H9 (cell line): ENCODE measurements around the gene LRMDA. TPM values are rescaled to one million over a fixed set of nuclear protein-coding genes. Genes with fewer than 3 reads are reported as not detected.

Experiments used
- DNase-seq: peaks from one replicate; pipeline ENCODE4 v3.0.0-alpha.2; 2017
- H2AFZ ChIP-seq: one replicate; pipeline ENCODE4 v1.6.1; 2013; ENCODE audit warnings: mild to moderate bottlenecking, low read length, control low read depth, moderate library complexity
- H2AK5ac ChIP-seq: 2 replicates; pipeline ENCODE4 v1.6.1; 2013; ENCODE audit warnings: low read length, control low read depth, mixed read lengths; ENCODE audit not compliant: insufficient read length
- H2BK120ac ChIP-seq: one replicate; pipeline ENCODE4 v1.6.1; 2013; ENCODE audit warnings: low read depth, mild to moderate bottlenecking, low read length, control low read depth, inconsistent platforms; ENCODE audit not compliant: poor library complexity, severe bottlenecking
- H2BK12ac ChIP-seq: 2 replicates; pipeline ENCODE4 v1.6.1; 2013; ENCODE audit warnings: low read length, control low read depth, mixed read lengths, low read depth; ENCODE audit not compliant: insufficient read length
- H2BK15ac ChIP-seq: 2 replicates; pipeline ENCODE4 v1.6.1; 2013; ENCODE audit warnings: low read depth, low read length, control low read depth
- H2BK20ac ChIP-seq: one replicate; pipeline ENCODE4 v1.6.1; 2013; ENCODE audit warnings: low read depth, mild to moderate bottlenecking, low read length, control low read depth, inconsistent platforms; ENCODE audit not compliant: poor library complexity, severe bottlenecking
- H2BK5ac ChIP-seq: 2 replicates; pipeline ENCODE4 v1.6.1; 2013; ENCODE audit warnings: low read length, control low read depth, mixed read lengths; ENCODE audit not compliant: insufficient read length
- H3K14ac ChIP-seq: 2 replicates; pipeline ENCODE4 v1.6.1; 2013; ENCODE audit warnings: low read length, control low read depth; ENCODE audit not compliant: insufficient read depth
- H3K18ac ChIP-seq: 2 replicates; pipeline ENCODE4 v1.6.1; 2013; ENCODE audit warnings: low read depth, mild to moderate bottlenecking, mixed read lengths, low read length, control low read depth; ENCODE audit not compliant: insufficient read length
- H3K23ac ChIP-seq: 2 replicates; pipeline ENCODE4 v1.6.1; 2013; ENCODE audit warnings: low read length, control low read depth, mixed read lengths, low read depth; ENCODE audit not compliant: insufficient read length
- H3K23me2 ChIP-seq: 2 replicates; pipeline ENCODE4 v1.6.1; 2013; ENCODE audit warnings: low read depth, mild to moderate bottlenecking, mixed read lengths, low read length, control low read depth; ENCODE audit not compliant: insufficient read length, poor library complexity, severe bottlenecking
- H3K27ac ChIP-seq: 2 replicates; pipeline ENCODE4 v1.5.1; 2013; ENCODE audit warnings: low read length, control low read depth, mixed read lengths, low read depth; ENCODE audit not compliant: insufficient read length
- H3K27me3 ChIP-seq: 2 replicates; pipeline ENCODE4 v1.6.1; 2013; ENCODE audit warnings: low read length, control low read depth, inconsistent platforms; ENCODE audit not compliant: insufficient read depth
- H3K4ac ChIP-seq: 2 replicates; pipeline ENCODE4 v1.6.1; 2013; ENCODE audit warnings: low read depth, mild to moderate bottlenecking, control low read depth, inconsistent platforms, low read length, moderate library complexity
- H3K4me1 ChIP-seq: 2 replicates; pipeline ENCODE4 v1.6.1; 2013; ENCODE audit warnings: low read length, control low read depth, inconsistent platforms; ENCODE audit not compliant: insufficient read depth
- H3K4me2 ChIP-seq: 2 replicates; pipeline ENCODE4 v1.6.1; 2013; ENCODE audit warnings: low read length, control low read depth, mixed read lengths; ENCODE audit not compliant: insufficient read length, insufficient read depth
- H3K56ac ChIP-seq: 2 replicates; pipeline ENCODE4 v1.6.1; 2013; ENCODE audit warnings: low read depth, mild to moderate bottlenecking, mixed read lengths, low read length, control low read depth; ENCODE audit not compliant: insufficient read length
- H3K79me1 ChIP-seq: 2 replicates; pipeline ENCODE4 v1.6.1; 2013; ENCODE audit warnings: low read depth, mild to moderate bottlenecking, moderate library complexity, low read length, control low read depth, inconsistent platforms; ENCODE audit not compliant: insufficient read depth, poor library complexity, severe bottlenecking
- H3K79me2 ChIP-seq: 2 replicates; pipeline ENCODE4 v1.6.1; 2013; ENCODE audit warnings: low read length, control low read depth, inconsistent platforms; ENCODE audit not compliant: insufficient read depth
- H3K9ac ChIP-seq: 2 replicates; pipeline ENCODE4 v1.6.1; 2013; ENCODE audit warnings: low read length, control low read depth, mixed read lengths; ENCODE audit not compliant: insufficient read length; ENCODE audit errors: extremely low read depth
- H3K9me3 ChIP-seq: one replicate; pipeline ENCODE4 v1.6.1; 2013; ENCODE audit warnings: low read depth, low read length, inconsistent platforms; ENCODE audit not compliant: control insufficient read depth
- H3T11ph ChIP-seq: one replicate; pipeline ENCODE4 v1.6.1; 2013; ENCODE audit warnings: mild to moderate bottlenecking, low read length, control low read depth, inconsistent platforms
- H4K20me1 ChIP-seq: one replicate; pipeline ENCODE4 v1.6.1; 2013; ENCODE audit not compliant: control insufficient read depth, insufficient read length, insufficient read depth
- H4K5ac ChIP-seq: 2 replicates; pipeline ENCODE4 v1.6.1; 2013; ENCODE audit warnings: low read depth, mild to moderate bottlenecking, mixed read lengths, low read length, control low read depth; ENCODE audit not compliant: insufficient read length
- H4K8ac ChIP-seq: replicated peaks from 2 replicates; pipeline ENCODE4 v1.6.1; 2013; ENCODE audit warnings: low read length, control low read depth, mixed read lengths, low read depth; ENCODE audit not compliant: insufficient read length
- H4K91ac ChIP-seq: 2 replicates; pipeline ENCODE4 v1.6.1; 2013; ENCODE audit warnings: low read depth, mild to moderate bottlenecking, moderate library complexity, mixed read lengths, low read length, control low read depth; ENCODE audit not compliant: insufficient read length
- H3K27ac Mint-ChIP-seq, 3 experiments: 2 replicates in 2 of 3; 3 replicates in 1 of 3; pipeline ENCODE4 v1.8.0; 2020 to 2021; ENCODE audit warnings: mixed read lengths in 3 of 3, mild to moderate bottlenecking in 1 of 3, moderate library complexity in 1 of 3
- H3K27me3 Mint-ChIP-seq: 2 replicates; pipeline ENCODE4 v1.8.0; 2021; ENCODE audit warnings: low read depth, mild to moderate bottlenecking, moderate library complexity, mixed read lengths
- H3K36me3 Mint-ChIP-seq, 3 experiments: 2 replicates in 2 of 3; 3 replicates in 1 of 3; pipeline ENCODE4 v1.8.0; 2020 to 2021; ENCODE audit warnings: low read depth in 3 of 3, mixed read lengths in 3 of 3; ENCODE audit not compliant: insufficient read depth in 1 of 3
- H3K4me1 Mint-ChIP-seq, 2 experiments: 2 replicates each; pipeline ENCODE4 v1.8.0; 2020; ENCODE audit warnings: mixed read lengths in 2 of 2
- H3K4me3 Mint-ChIP-seq, 2 experiments: 2 replicates in 1 of 2; 3 replicates in 1 of 2; pipeline ENCODE4 v1.8.0; 2020 to 2021; ENCODE audit warnings: mild to moderate bottlenecking in 2 of 2, mixed read lengths in 2 of 2, moderate library complexity in 1 of 2
- H3K9me3 Mint-ChIP-seq, 2 experiments: 2 replicates in 1 of 2; 3 replicates in 1 of 2; pipeline ENCODE4 v1.8.0; 2020; ENCODE audit warnings: mild to moderate bottlenecking in 2 of 2, mixed read lengths in 2 of 2, moderate library complexity in 1 of 2
- CTCF ChIP-seq: fragments of 200-600 bp; sonication (generic); conservative IDR thresholded peaks from 3 replicates; pipeline ENCODE4 v1.8.0; 2021; ENCODE audit warnings: antibody characterized with exemption, mild to moderate bottlenecking
- total RNA-seq: library from RNA; stranded (reverse); gene quantifications from 2 replicates; pipeline ENCODE4 v1.2.1, GENCODE V29; 2021

LRMDA gene
- total RNA-seq, 1 experiment from 2014 or later = 1.8 TPM

GRCh38 chr10:76274933-76275332 is 843.5 kb downstream of the LRMDA start:
- Histone ChIP-seq H3K4me2 (no peak overlapping the region), H3K23me2 (no peaks in the 10 kb centered on the region), H3T11ph (no peak overlapping the region), H2BK12ac (no peak overlapping the region), H2BK15ac (no peak overlapping the region), H2AFZ (no peak overlapping the region), H3K27ac (no peak overlapping the region), H2AK5ac (no peak overlapping the region), H3K79me2 (no peaks in the 10 kb centered on the region), H2BK120ac (no peak overlapping the region), H2BK20ac (no peak overlapping the region), H3K9ac (no peak overlapping the region), H4K20me1 (no peaks in the 10 kb centered on the region), H4K8ac (no peak overlapping the region), H3K79me1 (no peaks in the 10 kb centered on the region), H3K4ac (no peak overlapping the region), H3K9me3 (no peaks in the 10 kb centered on the region), H3K18ac (no peak overlapping the region), H4K5ac (no peak overlapping the region), H3K4me1 (peaks cover 3% of the 10 kb centered on the region; the same call in 1 of the 2 replicates), H3K14ac (no peak overlapping the region), H4K91ac (no peak overlapping the region), H3K56ac (no peak overlapping the region), H3K27me3 (no peaks in the 10 kb centered on the region), H3K23ac (no peak overlapping the region), H2BK5ac (no peak overlapping the region)
- Mint-ChIP-seq H3K9me3 (peaks cover 13 to 16% of the 10 kb centered on the region in 2 experiments; a peak in 4 of 5 replicates), H3K36me3 (peaks cover 8 to 21% (median 9%) of the 10 kb centered on the region in 3 experiments; a peak in 5 of 7 replicates), H3K27me3 (no peaks in the 10 kb centered on the region; the same call in 1 of the 2 replicates), H3K4me3 (no peak overlapping the region), H3K27ac (no peak overlapping the region), H3K4me1 (peaks cover 7 to 10% of the 10 kb centered on the region in 2 experiments)
- no peak for TF ChIP-seq CTCF
- no peak for DNase-seq
